H1 (cell line): ENCODE measurements around the gene NR0B2. TPM values are rescaled to one million over a fixed set of nuclear protein-coding genes. Genes with fewer than 3 reads are reported as not detected.

ENCODE experiments used
- CTCF ChIA-PET: fragments of 300-600 bp; sonication (Branson Sonifier 250); formaldehyde crosslinking; loops from one replicate; lab custom pipeline; 2021; ENCODE audit not compliant: partially characterized antibody; lab: Charles Lee
- POLR2A ChIA-PET: fragments of 300-600 bp; sonication (Branson Sonifier 250); formaldehyde crosslinking; loops from one replicate; lab custom pipeline; 2021; ENCODE audit warnings: inconsistent platforms; ENCODE audit not compliant: partially characterized antibody; lab: Charles Lee
- DNase-seq, 2 experiments: peaks; one replicate each; pipeline versions ENCODE4 v3.0.0 to v3.0.0-alpha.2; 2010 to 2022; ENCODE audit warnings: low spot score in 2 of 2, low read depth in 1 of 2, mixed read lengths in 1 of 2
- FAIRE-seq: peaks from 2 replicates; lab custom pipeline; 2011; peaks lifted over from hg19 to GRCh38; lab: Jason Lieb, UNC
- H2AFZ ChIP-seq: 2 replicates; pipeline ENCODE4 v1.8.1; 2012; ENCODE audit warnings: low read length, inconsistent platforms
- H2AK5ac ChIP-seq: 2 replicates; pipeline ENCODE4 v1.6.1; 2013; ENCODE audit warnings: low read depth, low read length
- H2BK120ac ChIP-seq: replicated peaks from 2 replicates; pipeline ENCODE3; 2013; ENCODE audit warnings: low read depth, low read length, inconsistent platforms
- H2BK12ac ChIP-seq: 2 replicates; pipeline ENCODE4 v1.6.1; 2013; ENCODE audit warnings: low read depth, low read length
- H2BK15ac ChIP-seq: 2 replicates; pipeline ENCODE4 v1.6.1; 2013; ENCODE audit warnings: low read length
- H2BK20ac ChIP-seq: 2 replicates; pipeline ENCODE4 v1.6.1; 2013; ENCODE audit warnings: low read length
- H2BK5ac ChIP-seq: 2 replicates; pipeline ENCODE4 v1.6.1; 2013; ENCODE audit warnings: low read depth, low read length
- H3K14ac ChIP-seq: 2 replicates; pipeline ENCODE4 v1.6.1; 2013; ENCODE audit warnings: inconsistent platforms; ENCODE audit not compliant: insufficient read length
- H3K18ac ChIP-seq: 2 replicates; pipeline ENCODE4 v1.6.1; 2013; ENCODE audit warnings: low read length; ENCODE audit errors: extremely low read depth
- H3K23ac ChIP-seq: 2 replicates; pipeline ENCODE4 v1.6.1; 2013; ENCODE audit warnings: inconsistent platforms; ENCODE audit not compliant: insufficient read length
- H3K23me2 ChIP-seq: 2 replicates; pipeline ENCODE4 v1.6.1; 2013; ENCODE audit warnings: low read depth, low read length
- H3K27ac ChIP-seq: 2 replicates; pipeline ENCODE4 v1.6.1; 2011; ENCODE audit warnings: low read depth, low read length, inconsistent platforms
- H3K27me3 ChIP-seq, 4 experiments: replicated peaks in 1 of 4; 1 replicate in 1 of 4; 2 replicates in 3 of 4; pipeline versions ENCODE4 v1.6.1 to v1.8.1; 2011 to 2013; ENCODE audit warnings: low read length in 3 of 4, mild to moderate bottlenecking in 3 of 4, inconsistent platforms in 2 of 4, mixed read lengths in 2 of 4, moderate library complexity in 1 of 4; ENCODE audit not compliant: control insufficient read depth in 3 of 4, insufficient read depth in 3 of 4; ENCODE audit errors: extremely low read depth in 1 of 4
- H3K36me3 ChIP-seq, 4 experiments: 2 replicates each; pipeline versions ENCODE4 v1.6.1 to v1.8.1; 2011 to 2013; ENCODE audit warnings: mild to moderate bottlenecking in 4 of 4, low read length in 3 of 4, moderate library complexity in 2 of 4, control low read depth in 1 of 4, inconsistent platforms in 1 of 4; ENCODE audit not compliant: insufficient read depth in 4 of 4, control insufficient read depth in 2 of 4
- H3K4ac ChIP-seq: replicated peaks from 2 replicates; pipeline ENCODE3; 2013; ENCODE audit warnings: low read length, low read depth, mixed read lengths, inconsistent platforms; ENCODE audit not compliant: insufficient read length
- H3K4me1 ChIP-seq, 4 experiments: replicated peaks in 1 of 4; 1 replicate in 1 of 4; 2 replicates in 3 of 4; pipeline versions ENCODE4 v1.6.1 to v1.8.1; 2011 to 2013; ENCODE audit warnings: low read length in 3 of 4, inconsistent platforms in 2 of 4, mixed read lengths in 1 of 4; ENCODE audit not compliant: insufficient read depth in 4 of 4, control insufficient read depth in 3 of 4
- H3K4me2 ChIP-seq, 2 experiments: 2 replicates each; pipeline versions ENCODE4 v1.6.1 to v1.8.1; 2011 to 2013; ENCODE audit warnings: low read depth in 2 of 2, low read length in 2 of 2, control low read depth in 1 of 2, inconsistent platforms in 1 of 2, mild to moderate bottlenecking in 1 of 2; ENCODE audit not compliant: insufficient read depth in 1 of 2
- H3K4me3 ChIP-seq, 4 experiments: fragments of 200-600, 300-600 bp in 1 of 4; sonication (generic), shearing (Covaris generic), sonication (Bioruptor Twin) in 1 of 4; 2 replicates each; pipeline versions ENCODE4 v1.5.1 to v1.8.1; 2011 to 2016; ENCODE audit warnings: low read length in 4 of 4, low read depth in 3 of 4, control low read depth in 2 of 4, inconsistent platforms in 2 of 4, mild to moderate bottlenecking in 2 of 4, mixed read lengths in 1 of 4, moderate library complexity in 1 of 4; ENCODE audit not compliant: insufficient read depth in 2 of 4; ENCODE audit errors: extremely low read depth in 1 of 4
- H3K56ac ChIP-seq: replicated peaks from 2 replicates; pipeline ENCODE3; 2013; ENCODE audit warnings: low read depth, mild to moderate bottlenecking, mixed read lengths, low read length, inconsistent platforms; ENCODE audit not compliant: insufficient read length
- H3K79me1 ChIP-seq: 2 replicates; pipeline ENCODE4 v1.6.1; 2013; ENCODE audit warnings: low read depth, low read length, control low read depth
- H3K79me2 ChIP-seq, 2 experiments: 2 replicates each; pipeline versions ENCODE4 v1.6.1 to v1.8.1; 2012 to 2013; ENCODE audit warnings: low read length in 2 of 2, mild to moderate bottlenecking in 2 of 2, inconsistent platforms in 1 of 2; ENCODE audit not compliant: insufficient read depth in 2 of 2, control insufficient read depth in 1 of 2
- H3K9ac ChIP-seq, 4 experiments: replicated peaks in 1 of 4; 1 replicate in 1 of 4; 2 replicates in 3 of 4; pipeline versions ENCODE4 v1.6.1 to v1.8.1; 2011 to 2013; ENCODE audit warnings: low read depth in 3 of 4, low read length in 3 of 4, control low read depth in 2 of 4, mild to moderate bottlenecking in 2 of 4, moderate library complexity in 2 of 4, inconsistent platforms in 1 of 4; ENCODE audit errors: extremely low read depth in 1 of 4
- H3K9me3 ChIP-seq, 2 experiments: 2 replicates each; pipeline versions ENCODE4 v1.6.1 to v1.8.1; 2012 to 2013; ENCODE audit warnings: mild to moderate bottlenecking in 2 of 2, moderate library complexity in 2 of 2, control low read depth in 1 of 2, inconsistent platforms in 1 of 2, low read depth in 1 of 2, low read length in 1 of 2, mixed read lengths in 1 of 2; ENCODE audit not compliant: insufficient read depth in 2 of 2
- H4K20me1 ChIP-seq, 2 experiments: replicated peaks in 1 of 2; 2 replicates each; pipeline versions ENCODE3 to v1.8.1; 2011 to 2013; ENCODE audit warnings: inconsistent platforms in 2 of 2, low read length in 2 of 2, mild to moderate bottlenecking in 1 of 2; ENCODE audit not compliant: insufficient read depth in 2 of 2, control insufficient read depth in 1 of 2
- H4K5ac ChIP-seq: 2 replicates; pipeline ENCODE4 v1.6.1; 2013; ENCODE audit warnings: low read length, low read depth, mixed read lengths, inconsistent platforms; ENCODE audit not compliant: insufficient read length
- H4K8ac ChIP-seq: 2 replicates; pipeline ENCODE4 v1.8.0; 2013; ENCODE audit warnings: mild to moderate bottlenecking, moderate library complexity, low read length, inconsistent platforms; ENCODE audit not compliant: insufficient read depth; ENCODE audit errors: extremely low read depth
- H4K91ac ChIP-seq: replicated peaks from 2 replicates; pipeline ENCODE3; 2013; ENCODE audit warnings: low read length, mixed read lengths, inconsistent platforms; ENCODE audit not compliant: insufficient read length
- JUND ChIP-seq: IDR thresholded peaks from 2 replicates; pipeline ENCODE4 v1.6.1; 2011; ENCODE audit warnings: mild to moderate bottlenecking, improper control_type of control experiment, low read length
- POLR2AphosphoS5 ChIP-seq: IDR thresholded peaks from 2 replicates; pipeline ENCODE4 v1.6.1; 2011; ENCODE audit warnings: low read depth, low read length
- SIN3A ChIP-seq, 2 experiments: IDR thresholded peaks in 1 of 2; conservative IDR thresholded peaks in 1 of 2; 2 replicates each; pipeline ENCODE4 v1.6.1; 2011 to 2012; ENCODE audit warnings: low read length in 2 of 2, improper control_type of control experiment in 1 of 2, low read depth in 1 of 2, mild to moderate bottlenecking in 1 of 2
- WGBS, 2 experiments: shearing (Covaris generic) in 1 of 2; methylation state at CpG; one replicate each; pipeline versions ENCODE4 v1.1.6 to v1.1.7; 2013 to 2015; ENCODE audit warnings: low lambda C conversion rate in 2 of 2, mixed read lengths in 2 of 2, inconsistent platforms in 1 of 2, low coverage in 1 of 2, missing lambda C conversion rate in 1 of 2; ENCODE audit not compliant: insufficient replicate concordance in 2 of 2, insufficient coverage in 1 of 2, insufficient read length in 1 of 2; ENCODE audit errors: extremely low coverage in 1 of 2, missing lambda C conversion rate in 1 of 2; 5-methylcytosine and 5-hydroxymethylcytosine counted together
- polyA plus RNA-seq, 7 experiments: library from polyadenylated mRNA; depleted of rRNA in 3 of 7; stranded (reverse) in 5 of 7; unstranded in 2 of 7; fragments of >200 nt in 5 of 7; fragments of 200-250 nt in 2 of 7; gene quantifications; 1 replicate in 5 of 7; 2 replicates in 1 of 7; 4 replicates in 1 of 7; pipeline versions ENCODE4 v1.2.1 to v1.2.3, GENCODE V29; 2011 to 2013; ENCODE audit warnings: missing spikeins in 2 of 7, mixed read lengths in 2 of 7
- total RNA-seq: library from RNA; stranded (reverse); fragmentation: NEBNext Ultra II Directional; extraction: Animal tissue kit (Norgen Biotek cat#: 25700); gene quantifications from 2 replicates; pipeline ENCODE4 v1.2.1, GENCODE V29; 2021

NR0B2 gene
- total and polyA plus RNA-seq, 2 of the 8 experiments (the other 6 are each of a cell fraction or from before 2014, with no cell fraction given) = not detected

GRCh38 chr1:26938004-26938658 is 24.4 kb upstream of the NR0B2 start:
- 91% methylated on average over 4 of the region's 4 CpGs; no CpG with 5 or more reads in 1 of the 2 experiments for WGBS, 2 experiments
- H3K27ac ChIP-seq = no peak overlapping the region; the same call in 1 of the 2 replicates

More at GRCh38 chr1:26938004-26938658, 24.4 kb upstream of the NR0B2 start:
- no peak overlapping the region for H3K4ac ChIP-seq
- no peak overlapping the region for H3K14ac ChIP-seq
- H3K4me3 ChIP-seq = no peak overlapping the region
- POLR2A ChIA-PET = interaction anchor here (1.0 to 2.8 kb wide), 7 partner anchors 8 to 48 kb away, joined by 3 to 26 read pairs (median 4); partner anchors contain the start of genes GPATCH3, GPN2 and KDF1
- H2BK5ac ChIP-seq = no peak overlapping the region
- H4K5ac ChIP-seq = no peak overlapping the region
- CTCF ChIA-PET = interaction anchor here (0.8 to 1.1 kb wide), 6 partner anchors 13 to 106 kb away, joined by 3 to 4 read pairs (median 3); no protein-coding TSS in a partner anchor
- H3K23ac ChIP-seq = no peak overlapping the region
- no peak overlapping the region for H4K91ac ChIP-seq
- H3K18ac ChIP-seq = no peak overlapping the region
- H4K8ac ChIP-seq = no peak overlapping the region
- no peak overlapping the region for H3K9ac ChIP-seq
- peaks cover 8% of the 10 kb centered on the region; the same call in 1 of the 2 replicates for H3K79me1 ChIP-seq
- no peaks in the 10 kb centered on the region for H3K23me2 ChIP-seq
- no peak overlapping the region for H2AFZ ChIP-seq
- H3K27me3 ChIP-seq = no peaks in the 10 kb centered on the region
- peaks cover 14 to 55% (median 31%) of the 10 kb centered on the region in 4 experiments for H3K36me3 ChIP-seq
- no peak overlapping the region for H3K56ac ChIP-seq
- no peak overlapping the region for H3K4me2 ChIP-seq
- FAIRE-seq (no peak), DNase-seq (no peak)
- H4K20me1 ChIP-seq = peaks cover 8 to 19% of the 10 kb centered on the region in 2 experiments
- peaks cover 0 to 24% of the 10 kb centered on the region in 2 experiments; a peak in 2 of 4 replicates for H3K79me2 ChIP-seq
- TF ChIP-seq JUND (no peak), SIN3A (conservative IDR thresholded peaks at IDR 0.05 in 1 of 2, IDR thresholded peaks at IDR 0.05 in 1 of 2; ENCODE audit: low read depth in 1 of 2, low read length in 2 of 2) (no peak), POLR2AphosphoS5 (peak; percentile 25; the same call in 1 of the 2 replicates)
- no peak overlapping the region for H2BK20ac ChIP-seq
- no peaks in the 10 kb centered on the region for H3K9me3 ChIP-seq
- H2BK120ac ChIP-seq = no peak overlapping the region
- H2AK5ac ChIP-seq = no peak overlapping the region
- H2BK12ac ChIP-seq = no peak overlapping the region
- H3K4me1 ChIP-seq = peaks cover 0 to 3% (median 0%) of the 10 kb centered on the region in 4 experiments; a peak in 1 of 7 replicates
- no peak overlapping the region for H2BK15ac ChIP-seq
